ENCODE measurements around the gene ACMSD. TPM values are rescaled to one million over a fixed set of nuclear protein-coding genes. Genes with fewer than 3 reads are reported as not detected.

Gene ACMSD
- total RNA-seq, 4 donors from 2014 or later = not detected

DNA sequence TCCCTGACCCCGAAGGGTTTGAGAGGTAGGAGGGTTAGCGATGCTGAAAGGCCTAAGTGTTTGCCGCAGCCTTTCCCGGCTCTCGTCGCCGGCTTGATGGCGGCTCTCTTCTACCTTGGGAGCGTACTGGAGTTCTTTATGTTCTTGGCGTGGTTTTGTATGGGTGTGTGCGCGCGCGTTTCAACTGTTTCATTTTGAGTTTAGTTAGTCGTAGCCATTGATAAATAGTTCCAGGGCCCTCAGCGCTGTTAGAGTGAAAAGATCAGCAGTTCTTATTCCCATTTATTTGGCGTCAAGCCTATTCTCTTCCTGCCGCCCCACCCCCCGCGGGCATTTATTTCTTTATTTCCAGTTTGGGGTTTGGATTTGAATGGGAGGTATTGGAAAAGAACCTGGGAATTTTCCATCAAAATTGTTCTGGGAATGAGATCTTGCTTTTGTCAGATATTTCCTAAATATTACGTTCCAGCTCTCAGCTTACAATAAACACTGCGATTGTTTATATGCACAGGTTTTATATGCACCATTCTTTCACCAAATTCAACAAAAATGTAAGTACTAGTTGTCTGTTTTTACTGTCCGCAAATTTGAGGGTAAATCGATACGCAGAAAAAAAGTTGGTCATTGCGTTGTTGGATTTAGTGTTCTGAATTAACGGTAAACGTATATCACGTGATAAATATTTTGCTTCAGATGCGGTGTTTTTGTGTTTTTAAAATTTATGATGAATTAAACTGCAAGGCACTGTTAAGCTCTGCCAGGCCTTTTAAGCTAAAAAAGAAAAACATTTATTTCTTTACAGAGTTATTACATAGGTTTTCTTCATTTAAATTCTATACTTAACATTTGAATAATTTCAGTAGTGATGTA is 81.2 kb downstream of the ACMSD start:
- TF ChIP-seq, protein P1, sequence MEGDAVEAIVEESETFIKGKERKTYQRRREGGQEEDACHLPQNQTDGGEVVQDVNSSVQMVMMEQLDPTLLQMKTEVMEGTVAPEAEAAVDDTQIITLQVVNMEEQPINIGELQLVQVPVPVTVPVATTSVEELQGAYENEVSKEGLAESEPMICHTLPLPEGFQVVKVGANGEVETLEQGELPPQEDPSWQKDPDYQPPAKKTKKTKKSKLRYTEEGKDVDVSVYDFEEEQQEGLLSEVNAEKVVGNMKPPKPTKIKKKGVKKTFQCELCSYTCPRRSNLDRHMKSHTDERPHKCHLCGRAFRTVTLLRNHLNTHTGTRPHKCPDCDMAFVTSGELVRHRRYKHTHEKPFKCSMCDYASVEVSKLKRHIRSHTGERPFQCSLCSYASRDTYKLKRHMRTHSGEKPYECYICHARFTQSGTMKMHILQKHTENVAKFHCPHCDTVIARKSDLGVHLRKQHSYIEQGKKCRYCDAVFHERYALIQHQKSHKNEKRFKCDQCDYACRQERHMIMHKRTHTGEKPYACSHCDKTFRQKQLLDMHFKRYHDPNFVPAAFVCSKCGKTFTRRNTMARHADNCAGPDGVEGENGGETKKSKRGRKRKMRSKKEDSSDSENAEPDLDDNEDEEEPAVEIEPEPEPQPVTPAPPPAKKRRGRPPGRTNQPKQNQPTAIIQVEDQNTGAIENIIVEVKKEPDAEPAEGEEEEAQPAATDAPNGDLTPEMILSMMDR (IDR thresholded peaks at IDR 0.05; ENCODE audit: low read depth) = no peak

DNA sequence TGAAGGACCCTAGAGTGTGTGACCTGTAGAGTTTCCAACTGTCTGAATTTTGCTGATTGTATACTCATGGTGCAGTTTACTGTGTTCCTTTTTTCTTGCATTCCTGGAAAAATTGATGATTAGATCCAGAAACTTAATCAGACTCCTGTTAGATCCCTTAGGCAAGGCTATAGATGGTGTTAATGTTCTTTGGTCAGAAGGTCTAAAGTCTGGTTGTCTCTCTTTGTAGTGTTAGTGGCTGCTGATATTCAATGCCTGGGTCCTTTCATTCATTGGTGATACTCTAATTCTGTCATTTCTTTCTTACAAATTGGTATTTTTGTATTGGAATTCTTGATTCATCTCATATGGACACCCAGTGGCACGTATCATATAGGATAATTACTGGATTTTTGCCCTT is 86.5 kb downstream of the ACMSD start:
- TF ChIP-seq, protein P1 (IDR thresholded peaks at IDR 0.05; ENCODE audit: low read depth) = no peak

- TF ChIP-seq, protein P1 (IDR thresholded peaks at IDR 0.05; ENCODE audit: low read depth) = no peak
Observed at GRCh38 chr2:134926231-134926931, 88.0 kb downstream of the ACMSD start.

- TF ChIP-seq, protein P1 (IDR thresholded peaks at IDR 0.05; ENCODE audit: low read depth) = no peak
Observed at GRCh38 chr2:134927195-134927594, 88.8 kb downstream of the ACMSD start.

GRCh38 chr2:134932864-134933526 is 94.6 kb downstream of the ACMSD start:
- TF ChIP-seq, protein P1 (IDR thresholded peaks at IDR 0.05; ENCODE audit: low read depth) = no peak

DNA sequence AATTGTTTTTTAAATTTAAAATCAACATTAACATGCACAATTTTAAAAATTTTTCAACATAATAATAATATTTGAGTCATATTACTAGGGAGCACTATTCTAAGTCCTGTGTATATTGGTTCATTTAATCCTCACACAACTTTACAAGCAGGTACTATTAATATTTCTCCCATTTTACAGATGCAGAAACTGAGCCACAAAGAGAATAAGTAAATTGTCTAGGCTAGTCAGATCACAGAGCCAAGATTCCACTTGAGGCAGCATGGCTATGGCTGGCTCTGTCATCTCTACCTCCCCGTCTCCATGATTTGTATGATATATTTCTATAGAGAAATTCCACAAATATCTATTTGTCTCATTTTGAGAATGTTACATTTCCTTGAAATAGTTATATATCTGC is 95.3 kb downstream of the ACMSD start:
- TF ChIP-seq, protein P1 (IDR thresholded peaks at IDR 0.05; ENCODE audit: low read depth) = no peak

GRCh38 chr2:134934150-134934549 is 95.7 kb downstream of the ACMSD start:
- TF ChIP-seq, protein P1 (IDR thresholded peaks at IDR 0.05; ENCODE audit: low read depth) = no peak

All from subcutaneous adipose tissue (tissue), 4 donors.